ENCODE results near the gene ROR1.
"Not testable (repeated sequence)": the region's sequence is repeated elsewhere in the genome, so short reads cannot be mapped to it uniquely, and the experiment has no call there.

The ROR1 gene

GRCh38 chr1:64209221-64209620 lies 435.4 kb downstream of the ROR1 start:
- Histone ChIP-seq H3K27ac (ENCODE audit: low read depth, low read length) (no peak overlapping the region), H3K36me3 (ENCODE audit: insufficient read depth, low read length) (no peaks in the 10 kb centered on the region), H3K4me1 (ENCODE audit: insufficient read depth, low read length) (no peaks in the 10 kb centered on the region), H3K27me3 (ENCODE audit: control insufficient read depth in 1 of 2, insufficient read depth in 2 of 2, low read length in 2 of 2) (no peaks in the 10 kb centered on the region), H3K9me3 (ENCODE audit: low read length) (no peaks in the 10 kb centered on the region), H3K4me3 (ENCODE audit: low read depth in 1 of 2, low read length in 2 of 2) (no peak overlapping the region), H3K9ac (ENCODE audit: low read length) (no peak overlapping the region)

- Histone ChIP-seq H3K9ac (ENCODE audit: low read length) (no peak overlapping the region), H3K4me1 (ENCODE audit: insufficient read depth, low read length) (no peaks in the 10 kb centered on the region), H3K27me3 (ENCODE audit: control insufficient read depth in 1 of 2, insufficient read depth in 2 of 2, low read length in 2 of 2) (no peaks in the 10 kb centered on the region), H3K4me3 (ENCODE audit: low read depth in 1 of 2, low read length in 2 of 2) (no peak overlapping the region), H3K9me3 (ENCODE audit: low read length) (no peaks in the 10 kb centered on the region), H3K27ac (ENCODE audit: low read depth, low read length) (no peak overlapping the region), H3K36me3 (ENCODE audit: insufficient read depth, low read length) (no peaks in the 10 kb centered on the region)
These were observed 438.2 kb downstream of the ROR1 start for GRCh38 chr1:64212031-64212430.

- Histone ChIP-seq H3K4me3 (ENCODE audit: low read depth in 1 of 2, low read length in 2 of 2) (no peak overlapping the region), H3K36me3 (ENCODE audit: insufficient read depth, low read length) (no peaks in the 10 kb centered on the region), H3K9ac (ENCODE audit: low read length) (no peak overlapping the region), H3K27me3 (ENCODE audit: control insufficient read depth in 1 of 2, insufficient read depth in 2 of 2, low read length in 2 of 2) (no peaks in the 10 kb centered on the region), H3K9me3 (ENCODE audit: low read length) (no peaks in the 10 kb centered on the region), H3K27ac (ENCODE audit: low read depth, low read length) (no peak overlapping the region), H3K4me1 (ENCODE audit: insufficient read depth, low read length) (no peaks in the 10 kb centered on the region)
These were observed 441.8 kb downstream of the ROR1 start for GRCh38 chr1:64215576-64215975.

- Histone ChIP-seq H3K4me3 (ENCODE audit: low read depth in 1 of 2, low read length in 2 of 2) (no peak overlapping the region), H3K9ac (ENCODE audit: low read length) (no peak overlapping the region), H3K9me3 (ENCODE audit: low read length) (no peaks in the 10 kb centered on the region), H3K27me3 (ENCODE audit: control insufficient read depth in 1 of 2, insufficient read depth in 2 of 2, low read length in 2 of 2) (no peaks in the 10 kb centered on the region), H3K36me3 (ENCODE audit: insufficient read depth, low read length) (no peaks in the 10 kb centered on the region), H3K27ac (ENCODE audit: low read depth, low read length) (no peak overlapping the region), H3K4me1 (ENCODE audit: insufficient read depth, low read length) (no peaks in the 10 kb centered on the region)
These were observed 446.4 kb downstream of the ROR1 start for GRCh38 chr1:64220241-64220640.

GRCh38 chr1:64223329-64224151 lies 449.7 kb downstream of the ROR1 start:
- Histone ChIP-seq H3K9me3 (ENCODE audit: low read length) (no peaks in the 10 kb centered on the region), H3K4me1 (ENCODE audit: insufficient read depth, low read length) (no peaks in the 10 kb centered on the region), H3K27ac (ENCODE audit: low read depth, low read length) (no peak overlapping the region), H3K27me3 (ENCODE audit: control insufficient read depth in 1 of 2, insufficient read depth in 2 of 2, low read length in 2 of 2) (no peaks in the 10 kb centered on the region), H3K9ac (ENCODE audit: low read length) (no peak overlapping the region), H3K36me3 (ENCODE audit: insufficient read depth, low read length) (no peaks in the 10 kb centered on the region), H3K4me3 (ENCODE audit: low read depth in 1 of 2, low read length in 2 of 2) (no peak overlapping the region)

- not testable (repeated sequence) for H3K36me3 ChIP-seq (ENCODE audit: insufficient read depth, low read length); H3K4me3 ChIP-seq (ENCODE audit: low read depth in 1 of 2, low read length in 2 of 2); H3K9me3 ChIP-seq (ENCODE audit: low read length); H3K27me3 ChIP-seq (ENCODE audit: control insufficient read depth in 1 of 2, insufficient read depth in 2 of 2, low read length in 2 of 2); H3K27ac ChIP-seq (ENCODE audit: low read depth, low read length); H3K9ac ChIP-seq (ENCODE audit: low read length); H3K4me1 ChIP-seq (ENCODE audit: insufficient read depth, low read length)
These were observed 450.4 kb downstream of the ROR1 start for GRCh38 chr1:64224236-64224635.

GRCh38 chr1:64228167-64228957 lies 454.5 kb downstream of the ROR1 start:
- no peak overlapping the region for H3K4me3 ChIP-seq (ENCODE audit: low read depth in 1 of 2, low read length in 2 of 2)
- H3K4me1 ChIP-seq (ENCODE audit: insufficient read depth, low read length), result no peaks in the 10 kb centered on the region
- no peak overlapping the region for H3K9ac ChIP-seq (ENCODE audit: low read length)
- H3K36me3 ChIP-seq (ENCODE audit: insufficient read depth, low read length), result no peaks in the 10 kb centered on the region
- no peaks in the 10 kb centered on the region for H3K9me3 ChIP-seq (ENCODE audit: low read length)
- H3K27me3 ChIP-seq (ENCODE audit: control insufficient read depth in 1 of 2, insufficient read depth in 2 of 2, low read length in 2 of 2), result no peaks in the 10 kb centered on the region
- no peak overlapping the region for H3K27ac ChIP-seq (ENCODE audit: low read depth, low read length)

- no peaks in the 10 kb centered on the region for H3K4me1 ChIP-seq (ENCODE audit: insufficient read depth, low read length)
- no peak overlapping the region for H3K27ac ChIP-seq (ENCODE audit: low read depth, low read length)
- no peak overlapping the region for H3K9ac ChIP-seq (ENCODE audit: low read length)
- H3K36me3 ChIP-seq (ENCODE audit: insufficient read depth, low read length), result no peaks in the 10 kb centered on the region
- H3K4me3 ChIP-seq (ENCODE audit: low read depth in 1 of 2, low read length in 2 of 2), result no peak overlapping the region
- no peaks in the 10 kb centered on the region for H3K27me3 ChIP-seq (ENCODE audit: control insufficient read depth in 1 of 2, insufficient read depth in 2 of 2, low read length in 2 of 2)
- no peaks in the 10 kb centered on the region for H3K9me3 ChIP-seq (ENCODE audit: low read length)
These were observed 455.5 kb downstream of the ROR1 start for GRCh38 chr1:64229307-64229706.
